HG02571 (cell line): Measurements from ENCODE around the gene GJB6.
"Not testable (repeated sequence)": the region's sequence is repeated elsewhere in the genome, so short reads cannot be mapped to it uniquely, and the experiment has no call there.

Source experiments
- ATAC-seq: cut with Tn5 transposase; IDR thresholded peaks from one replicate; pipeline ENCODE4 v1.9.1; 2021; ENCODE audit warnings: mild to moderate bottlenecking, moderate library complexity; ENCODE audit not compliant: unreplicated experiment

Gene GJB6

GRCh38 chr13:20231839-20232555 is at the start of gene GJB6:
Gene GJB6, minus strand, starts transcription at chr13:20232319. Its CDS starts 8,839 bp downstream, at chr13:20223480.
- no peak for ATAC-seq

- not testable (repeated sequence) for ATAC-seq
Observed at GRCh38 chr13:20276901-20277300, 44.8 kb upstream of the GJB6 start.

GRCh38 chr13:20274466-20274865 is 42.3 kb upstream of the GJB6 start:
- ATAC-seq, result no peak

GRCh38 chr13:20272588-20273171 is 40.6 kb upstream of the GJB6 start:
- ATAC-seq, result no peak

GRCh38 chr13:20272104-20272503 is 40.0 kb upstream of the GJB6 start:
- no peak for ATAC-seq

- ATAC-seq, result no peak
Observed at GRCh38 chr13:20271441-20271840, 39.3 kb upstream of the GJB6 start.

- ATAC-seq, result no peak
Observed at GRCh38 chr13:20270163-20270865, 38.2 kb upstream of the GJB6 start.

- ATAC-seq, result peak; percentile 94
Observed at GRCh38 chr13:20264271-20265018, 32.3 kb upstream of the GJB6 start.

GRCh38 chr13:20263393-20264044 is 31.4 kb upstream of the GJB6 start:
- no peak for ATAC-seq

- no peak for ATAC-seq
Observed at GRCh38 chr13:20258963-20259288, 26.8 kb upstream of the GJB6 start.

GRCh38 chr13:20258208-20258962 is 26.3 kb upstream of the GJB6 start:
- ATAC-seq, result no peak

GRCh38 chr13:20254076-20254475 is 22.0 kb upstream of the GJB6 start:
- ATAC-seq, result no peak

GRCh38 chr13:20249913-20250312 is 17.8 kb upstream of the GJB6 start:
- no peak for ATAC-seq

GRCh38 chr13:20247963-20248362 is 15.8 kb upstream of the GJB6 start:
- ATAC-seq, result no peak

GRCh38 chr13:20247403-20247802 is 15.3 kb upstream of the GJB6 start:
- ATAC-seq, result no peak

GRCh38 chr13:20241593-20241992 is 9.5 kb upstream of the GJB6 start:
- ATAC-seq, result no peak

- ATAC-seq, result no peak
Observed at GRCh38 chr13:20239748-20240147, 7.6 kb upstream of the GJB6 start.

GRCh38 chr13:20232556-20233277 is 598 bp upstream of the GJB6 start:
- no peak for ATAC-seq
